Stimulated activated CD8-positive, alpha-beta memory T cell treated with anti-CD3 and anti-CD28 coated beads, Interleukin-7, amount 100 ng/mL, for 24 hours (primary cell): Measurements from ENCODE around the gene TNFRSF25.

Experiments used
- DNase-seq: peaks from one replicate; pipeline ENCODE4 v3.0.0-alpha.2; 2020; ENCODE audit warnings: low read depth

The TNFRSF25 gene

DNA sequence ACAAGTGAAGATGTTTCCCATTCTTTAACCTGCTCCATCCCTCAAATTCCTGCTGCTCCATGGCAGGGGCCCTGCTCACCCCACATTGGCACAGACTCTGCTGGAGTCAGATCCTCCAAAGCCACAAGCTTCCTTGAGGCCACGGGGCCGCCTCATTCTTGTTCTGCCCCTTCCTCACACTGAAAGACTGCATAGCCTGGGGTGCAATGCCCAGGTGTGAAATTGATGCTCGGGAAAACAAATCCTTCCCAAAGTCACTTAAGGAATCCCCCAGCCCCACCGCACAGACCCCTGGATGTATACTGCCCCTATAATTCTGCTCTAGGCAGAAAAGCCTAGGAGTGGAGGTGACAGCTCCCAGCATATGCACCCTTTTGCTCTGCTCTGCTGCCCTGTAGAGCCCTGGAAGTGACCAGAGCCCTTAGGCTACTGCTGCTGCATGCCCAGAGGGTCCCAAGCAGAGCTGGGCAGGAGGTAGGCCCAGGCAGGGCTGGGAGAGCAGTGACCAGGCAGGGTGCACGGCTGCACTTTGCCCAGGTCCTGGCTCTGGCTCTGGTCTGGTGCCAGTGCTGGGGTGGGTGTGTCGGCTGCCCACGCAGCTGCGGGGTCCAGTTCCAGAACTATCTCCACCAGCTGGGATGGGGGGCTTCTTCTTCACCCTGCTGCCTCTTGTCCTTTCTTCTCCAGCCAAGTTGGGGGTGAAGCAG lies 47.9 kb downstream of the TNFRSF25 start:
- no peak for DNase-seq

DNA sequence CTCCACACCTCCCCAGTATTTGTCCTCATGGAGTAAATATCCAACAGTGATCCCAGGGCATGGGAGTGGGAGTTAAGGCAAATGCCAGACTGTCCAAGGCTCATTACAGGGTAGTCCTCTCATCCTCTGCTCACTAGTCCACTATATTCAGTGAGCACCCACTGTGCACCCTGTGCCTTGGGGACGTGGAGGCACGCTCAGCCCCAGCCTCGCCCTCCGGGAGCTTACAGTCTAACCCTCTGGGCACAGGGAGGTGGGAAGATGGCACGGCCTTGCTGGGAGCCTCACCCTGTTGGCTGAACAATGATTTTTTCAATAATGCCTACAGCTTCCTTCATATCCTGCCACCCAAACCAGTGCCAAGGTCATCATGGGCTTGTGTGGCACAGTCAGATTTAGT lies 49.1 kb downstream of the TNFRSF25 start:
- no peak for DNase-seq

DNA sequence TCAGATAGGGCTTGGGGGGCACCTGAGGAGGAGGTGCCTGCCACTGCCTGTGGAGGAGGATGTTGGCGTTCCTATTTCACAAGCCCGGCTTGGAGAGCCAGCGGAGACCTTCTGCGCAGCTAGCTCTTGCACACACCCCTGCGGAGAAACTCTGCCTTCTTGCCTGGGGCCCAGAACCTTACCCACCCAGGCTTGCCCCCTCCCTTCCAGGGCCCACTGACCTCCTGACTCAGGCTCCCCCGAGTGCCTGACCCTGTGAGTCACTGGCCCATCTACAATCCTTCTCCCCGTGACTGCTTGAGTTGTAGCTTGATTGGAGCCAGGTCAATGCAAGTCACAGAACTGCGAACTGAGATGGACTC lies 49.7 kb downstream of the TNFRSF25 start:
- DNase-seq = no peak

DNA sequence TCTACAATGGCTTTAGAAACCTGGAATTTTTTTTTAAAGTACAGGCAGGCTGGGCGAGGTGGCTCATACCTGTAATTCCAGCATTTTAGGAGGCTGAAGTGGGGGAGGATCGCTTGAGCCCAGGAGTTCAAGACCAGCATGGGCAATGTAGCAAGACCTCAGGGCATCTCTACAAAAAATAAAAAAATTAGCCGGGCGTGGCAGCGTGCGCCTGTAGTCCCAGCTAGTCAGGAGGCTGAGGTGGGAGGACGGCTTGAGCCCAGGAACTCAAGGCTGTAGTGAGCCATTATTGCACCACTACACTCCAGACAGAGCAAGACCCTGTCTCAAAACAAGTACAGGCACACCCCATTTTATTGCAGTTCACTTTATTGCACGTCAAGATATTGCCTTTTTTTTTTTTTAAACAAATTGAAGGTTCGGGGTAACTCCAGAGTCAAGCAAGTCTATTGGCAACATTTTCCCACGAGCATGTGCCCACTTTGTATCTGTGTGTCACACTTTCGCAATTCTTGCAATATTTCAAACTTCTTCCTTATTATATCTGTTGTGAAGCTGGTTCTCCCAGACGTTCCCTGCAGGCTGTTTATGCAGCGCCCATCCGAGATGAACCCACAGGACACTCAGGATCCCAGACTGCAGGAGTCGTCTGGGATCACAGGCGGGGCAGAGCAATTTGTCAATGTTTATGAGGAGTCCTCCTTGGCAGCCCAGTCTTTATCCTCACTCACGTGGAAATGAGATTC lies 50.9 kb downstream of the TNFRSF25 start:
- no peak for DNase-seq

DNA sequence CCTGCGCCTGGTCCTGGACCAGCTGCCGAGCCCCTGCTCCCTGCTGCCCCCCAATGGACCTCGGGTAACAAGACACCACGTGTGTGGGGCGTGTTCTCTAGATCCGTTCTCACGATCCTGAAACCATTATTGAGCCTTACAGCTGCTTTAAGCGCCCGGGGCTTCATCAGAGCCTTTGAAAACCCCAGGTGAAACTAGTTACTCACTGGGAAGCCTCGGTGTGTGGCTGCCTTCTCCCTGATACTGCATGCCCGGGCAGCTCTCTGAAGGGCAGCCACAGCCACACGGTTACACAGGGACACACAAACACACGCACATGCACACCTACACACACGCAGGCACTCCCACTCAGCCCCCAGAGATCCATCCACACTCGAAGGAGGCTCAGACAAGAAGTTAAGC lies 51.5 kb downstream of the TNFRSF25 start:
- no peak for DNase-seq

DNA sequence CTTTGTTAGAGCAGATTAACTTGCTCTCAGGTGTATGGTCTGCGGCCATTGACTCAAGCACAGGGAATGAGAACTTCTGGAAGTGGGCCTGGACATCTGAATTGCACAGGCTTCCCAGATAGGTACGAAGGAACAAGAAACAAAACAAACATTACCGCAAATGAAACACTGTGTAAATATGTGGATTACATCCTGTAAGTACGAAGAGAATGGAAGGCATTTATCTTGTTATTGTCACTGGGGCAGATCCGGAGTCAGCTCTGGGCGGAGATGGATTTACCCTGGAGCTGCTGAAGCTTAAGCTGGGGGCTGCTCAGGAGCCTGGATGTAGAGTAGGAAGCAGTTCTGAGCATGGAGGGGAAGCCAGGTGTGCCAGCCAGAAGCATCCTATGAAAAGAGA lies 53.1 kb downstream of the TNFRSF25 start:
- no peak for DNase-seq
